HepG2 (cell line): ENCODE data around the gene FOSB. TPM values are rescaled to one million over a fixed set of nuclear protein-coding genes. Genes with fewer than 3 reads are reported as not detected.
A peak's percentile ranks its signal among the peaks of the same experiment; 100 is the strongest.

Source experiments
- CSRNP1 ChIP-seq: sonication (generic); formaldehyde crosslinking; IDR thresholded peaks from 2 replicates; pipeline ENCODE4 v1.8.1; 2023; ENCODE audit warnings: mild to moderate bottlenecking, missing genetic modification reagents
- FUBP1 ChIP-seq: sonication (generic); formaldehyde crosslinking; IDR thresholded peaks from 2 replicates; pipeline ENCODE4 v1.5.1; 2020; ENCODE audit warnings: missing genetic modification reagents, mild to moderate bottlenecking, borderline replicate concordance
- HNRNPLL ChIP-seq: fragments of 200-400 bp; formaldehyde crosslinking; IDR thresholded peaks from 2 replicates; pipeline ENCODE4 v1.6.1; 2017; ENCODE audit warnings: mild to moderate bottlenecking, low read depth, low read length; ENCODE audit not compliant: poor library complexity, severe bottlenecking
- MTA1 ChIP-seq: sonication (generic); formaldehyde crosslinking; IDR thresholded peaks from 2 replicates; pipeline ENCODE4 v1.4.0; 2020; ENCODE audit warnings: missing genetic modification reagents, mild to moderate bottlenecking, borderline replicate concordance
- MTA3 ChIP-seq: sonication (generic); formaldehyde crosslinking; IDR thresholded peaks from 2 replicates; pipeline ENCODE4 v1.4.0; 2020; ENCODE audit warnings: missing genetic modification reagents
- POLR2AphosphoS2 ChIP-seq: IDR thresholded peaks from 2 replicates; pipeline ENCODE4 v1.6.1; 2011; ENCODE audit warnings: low read depth, low read length, improper control_type of control experiment
- PREB ChIP-seq: sonication (generic); formaldehyde crosslinking; IDR thresholded peaks from 2 replicates; pipeline ENCODE4 v1.4.0; 2020; ENCODE audit warnings: missing genetic modification reagents
- TOE1 ChIP-seq: sonication (generic); formaldehyde crosslinking; IDR thresholded peaks from 2 replicates; pipeline ENCODE4 v1.4.0; 2020; ENCODE audit warnings: mild to moderate bottlenecking, missing genetic modification reagents
- USF2 ChIP-seq, 2 experiments: sonication (generic) in 1 of 2; formaldehyde crosslinking in 1 of 2; IDR thresholded peaks; 2 replicates each; pipeline versions ENCODE4 v1.5.1 to v1.6.1; 2011 to 2020; ENCODE audit warnings: borderline replicate concordance in 1 of 2, low read depth in 1 of 2, low read length in 1 of 2, mild to moderate bottlenecking in 1 of 2, missing genetic modification reagents in 1 of 2, moderate library complexity in 1 of 2
- ZBTB33 ChIP-seq: sonication (generic); formaldehyde crosslinking; IDR thresholded peaks from 2 replicates; pipeline ENCODE4 v1.4.0; 2020; ENCODE audit warnings: missing genetic modification reagents
- ZKSCAN5 ChIP-seq: sonication (generic); formaldehyde crosslinking; IDR thresholded peaks from 2 replicates; pipeline ENCODE4 v1.5.1; 2020; ENCODE audit warnings: mild to moderate bottlenecking, missing genetic modification reagents
- ZNF207 ChIP-seq: fragments of 450-650 bp; IDR thresholded peaks from 2 replicates; pipeline ENCODE4 v1.6.1; 2016; ENCODE audit warnings: antibody characterized with exemption, borderline replicate concordance
- ZNF710 ChIP-seq: sonication (generic); formaldehyde crosslinking; IDR thresholded peaks from 2 replicates; pipeline ENCODE4 v1.5.0; 2020; ENCODE audit warnings: mild to moderate bottlenecking, missing genetic modification reagents, borderline replicate concordance
- ZNF776 ChIP-seq: sonication (generic); formaldehyde crosslinking; IDR thresholded peaks from 2 replicates; pipeline ENCODE4 v1.4.0; 2020; ENCODE audit warnings: mild to moderate bottlenecking, missing genetic modification reagents
- polyA plus RNA-seq, 8 experiments: library from polyadenylated mRNA; depleted of rRNA in 3 of 8; stranded (reverse) in 7 of 8; unstranded in 1 of 8; fragments of >200 nt; fragmentation: Illumina TruSeq in 4 of 8; extraction: Trizol in 4 of 8; gene quantifications; 2 replicates each; pipeline versions ENCODE4 v1.2.1 to v1.2.3, GENCODE V29; 2011 to 2016; ENCODE audit warnings: low read depth in 4 of 8, missing spikeins in 1 of 8, mixed read lengths in 1 of 8; ENCODE audit not compliant: insufficient read depth in 1 of 8
- total RNA-seq, 5 experiments: library from RNA; depleted of rRNA; stranded (reverse); fragments of >200 nt; fragmentation: Illumina TruSeq; extraction: Trizol; gene quantifications; 2 replicates each; pipeline ENCODE4 v1.2.3, GENCODE V29; 2016; ENCODE audit warnings: low read depth in 1 of 5

The FOSB gene
- total and polyA plus RNA-seq, 2 of the 13 experiments (the other 11 are each of a cell fraction or from before 2014, with no cell fraction given) = 2.8 to 6.0 TPM

GRCh38 chr19:45469132-45469944 is 1.5 kb downstream of the FOSB start (continued):
- TF ChIP-seq USF2 (IDR thresholded peaks at IDR 0.05; ENCODE audit: low read depth, low read length) (no peak), USF2 (CRISPR knock-in tag; IDR thresholded peaks at IDR 0.05; ENCODE audit: borderline replicate concordance) (peak; percentile 79; the same call in 1 of the 2 replicates), POLR2AphosphoS2 (no peak), PREB (CRISPR knock-in tag) (no peak), FUBP1 (CRISPR knock-in tag) (no peak), MTA1 (CRISPR knock-in tag) (peak; percentile 43; the same call in 1 of the 2 replicates), HNRNPLL (peak; percentile 95), CSRNP1 (no peak), ZKSCAN5 (no peak), ZNF207 (no peak), TOE1 (CRISPR knock-in tag) (no peak), ZNF776 (peak; percentile 74; the same call in 1 of the 2 replicates), ZNF710 (CRISPR knock-in tag) (no peak; the same call in 1 of the 2 replicates), MTA3 (CRISPR knock-in tag) (no peak), ZBTB33 (no peak; the same call in 1 of the 2 replicates)
